ENCODE data around the gene MRPL20.

MRPL20 gene

DNA sequence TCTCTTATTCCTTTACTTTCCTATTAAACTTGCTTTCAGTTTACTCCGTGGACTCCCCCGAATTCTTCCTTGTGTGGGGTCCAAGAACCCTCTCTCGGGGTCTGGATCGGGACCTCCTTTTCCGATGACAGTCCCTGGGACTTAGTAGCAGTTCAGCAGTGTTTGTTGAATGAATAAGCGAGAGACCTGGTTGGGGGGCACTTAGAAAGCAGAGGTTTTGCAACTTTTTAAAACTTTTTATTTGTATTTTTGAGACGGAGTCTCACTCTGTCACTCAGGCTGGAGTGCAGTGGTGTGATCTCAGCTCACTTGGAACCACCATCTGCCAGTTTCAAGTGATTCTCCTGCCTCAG is 16.1 kb upstream of the MRPL20 start:
- ATAC-seq: no peak
- TF ChIP-seq CSDC2 (CRISPR knock-in tag; IDR thresholded peaks at IDR 0.05) (no peak), ZNF8 (CRISPR knock-in tag; IDR thresholded peaks at IDR 0.05) (no peak), ZC3H10 (CRISPR knock-in tag; IDR thresholded peaks at IDR 0.05) (no peak), ISL1 (CRISPR knock-in tag; IDR thresholded peaks at IDR 0.05) (no peak), BACH2 (CRISPR knock-in tag; IDR thresholded peaks at IDR 0.05; ENCODE audit: borderline replicate concordance) (no peak), TOX (CRISPR knock-in tag; IDR thresholded peaks at IDR 0.05; ENCODE audit: borderline replicate concordance) (no peak)
- TF ChIP-seq, protein P1, sequence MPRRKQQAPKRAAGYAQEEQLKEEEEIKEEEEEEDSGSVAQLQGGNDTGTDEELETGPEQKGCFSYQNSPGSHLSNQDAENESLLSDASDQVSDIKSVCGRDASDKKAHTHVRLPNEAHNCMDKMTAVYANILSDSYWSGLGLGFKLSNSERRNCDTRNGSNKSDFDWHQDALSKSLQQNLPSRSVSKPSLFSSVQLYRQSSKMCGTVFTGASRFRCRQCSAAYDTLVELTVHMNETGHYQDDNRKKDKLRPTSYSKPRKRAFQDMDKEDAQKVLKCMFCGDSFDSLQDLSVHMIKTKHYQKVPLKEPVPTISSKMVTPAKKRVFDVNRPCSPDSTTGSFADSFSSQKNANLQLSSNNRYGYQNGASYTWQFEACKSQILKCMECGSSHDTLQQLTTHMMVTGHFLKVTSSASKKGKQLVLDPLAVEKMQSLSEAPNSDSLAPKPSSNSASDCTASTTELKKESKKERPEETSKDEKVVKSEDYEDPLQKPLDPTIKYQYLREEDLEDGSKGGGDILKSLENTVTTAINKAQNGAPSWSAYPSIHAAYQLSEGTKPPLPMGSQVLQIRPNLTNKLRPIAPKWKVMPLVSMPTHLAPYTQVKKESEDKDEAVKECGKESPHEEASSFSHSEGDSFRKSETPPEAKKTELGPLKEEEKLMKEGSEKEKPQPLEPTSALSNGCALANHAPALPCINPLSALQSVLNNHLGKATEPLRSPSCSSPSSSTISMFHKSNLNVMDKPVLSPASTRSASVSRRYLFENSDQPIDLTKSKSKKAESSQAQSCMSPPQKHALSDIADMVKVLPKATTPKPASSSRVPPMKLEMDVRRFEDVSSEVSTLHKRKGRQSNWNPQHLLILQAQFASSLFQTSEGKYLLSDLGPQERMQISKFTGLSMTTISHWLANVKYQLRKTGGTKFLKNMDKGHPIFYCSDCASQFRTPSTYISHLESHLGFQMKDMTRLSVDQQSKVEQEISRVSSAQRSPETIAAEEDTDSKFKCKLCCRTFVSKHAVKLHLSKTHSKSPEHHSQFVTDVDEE (CRISPR knock-in tag; IDR thresholded peaks at IDR 0.05): no peak
- TF ChIP-seq, protein P2, sequence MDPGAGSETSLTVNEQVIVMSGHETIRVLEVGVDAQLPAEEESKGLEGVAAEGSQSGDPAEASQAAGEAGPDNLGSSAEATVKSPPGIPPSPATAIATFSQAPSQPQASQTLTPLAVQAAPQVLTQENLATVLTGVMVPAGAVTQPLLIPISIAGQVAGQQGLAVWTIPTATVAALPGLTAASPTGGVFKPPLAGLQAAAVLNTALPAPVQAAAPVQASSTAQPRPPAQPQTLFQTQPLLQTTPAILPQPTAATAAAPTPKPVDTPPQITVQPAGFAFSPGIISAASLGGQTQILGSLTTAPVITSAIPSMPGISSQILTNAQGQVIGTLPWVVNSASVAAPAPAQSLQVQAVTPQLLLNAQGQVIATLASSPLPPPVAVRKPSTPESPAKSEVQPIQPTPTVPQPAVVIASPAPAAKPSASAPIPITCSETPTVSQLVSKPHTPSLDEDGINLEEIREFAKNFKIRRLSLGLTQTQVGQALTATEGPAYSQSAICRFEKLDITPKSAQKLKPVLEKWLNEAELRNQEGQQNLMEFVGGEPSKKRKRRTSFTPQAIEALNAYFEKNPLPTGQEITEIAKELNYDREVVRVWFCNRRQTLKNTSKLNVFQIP (CRISPR knock-in tag; IDR thresholded peaks at IDR 0.05; ENCODE audit: borderline replicate concordance, low read depth): no peak

DNA sequence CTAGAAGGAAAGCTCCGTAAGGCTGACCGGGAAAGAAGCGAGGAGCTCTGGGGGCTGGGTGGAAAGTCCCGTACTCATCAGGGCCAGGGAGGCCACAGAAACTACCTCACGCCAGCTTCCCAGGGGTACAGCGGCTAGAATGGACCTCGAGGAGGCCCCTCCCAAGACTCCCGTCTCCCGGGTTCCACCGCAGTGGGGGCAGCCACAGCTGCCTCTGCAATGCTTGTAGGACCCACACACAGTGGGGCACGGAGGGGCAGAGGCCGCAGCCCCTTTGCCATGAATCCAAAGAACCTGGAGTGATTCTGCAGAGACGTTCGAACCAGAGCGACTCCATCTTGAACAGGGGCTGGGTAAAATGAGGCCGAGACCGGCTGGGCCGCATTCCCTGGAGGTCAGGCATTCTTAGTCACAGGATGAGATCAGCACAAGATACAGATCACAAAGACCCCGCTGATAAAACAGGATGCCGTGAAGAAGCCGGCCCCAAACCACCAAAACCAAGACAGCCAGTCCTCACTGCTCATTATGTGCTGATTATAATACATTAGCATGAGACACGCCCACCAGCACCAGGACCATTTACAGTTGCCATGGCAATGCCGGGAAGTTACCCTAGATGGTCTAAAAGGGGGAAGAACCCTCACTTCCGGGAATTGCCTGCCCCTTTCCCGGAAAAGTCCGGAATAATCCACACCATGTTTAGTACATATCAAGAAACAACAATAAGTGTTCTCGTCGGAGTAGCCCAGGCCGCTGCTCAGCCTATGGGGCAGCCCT is 15.6 kb upstream of the MRPL20 start:
- ATAC-seq: peak; percentile 10; the same call in 1 of the 3 replicates

DNA sequence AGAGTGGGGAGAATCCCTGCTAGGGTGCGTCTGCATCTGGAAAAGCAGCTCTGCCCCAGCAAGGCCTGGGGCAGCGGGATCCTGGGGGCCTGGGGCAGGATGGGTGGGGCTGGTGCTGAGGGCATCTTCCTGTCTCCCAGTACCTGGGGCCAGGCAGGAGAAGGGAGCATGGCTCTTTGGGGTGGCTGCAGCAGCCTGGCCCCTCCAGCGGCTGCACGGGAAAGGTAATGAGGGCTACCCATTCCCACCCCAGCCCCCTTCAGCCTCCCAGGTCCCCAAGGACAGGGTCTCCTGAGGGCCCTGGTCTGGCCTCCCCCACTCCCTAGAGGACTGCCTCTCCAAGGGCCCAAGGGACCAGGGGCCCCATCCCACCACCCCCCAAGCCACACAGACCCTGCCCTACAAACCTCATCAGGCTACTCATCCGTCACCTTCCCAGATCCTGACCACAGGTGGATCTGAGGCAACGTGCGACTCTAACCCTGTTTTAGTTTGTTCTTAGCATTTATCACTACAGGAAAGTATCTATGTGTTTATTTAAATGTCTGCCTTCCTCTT is 14.9 kb upstream of the MRPL20 start:
- ATAC-seq: no peak
- no peak for TF ChIP-seq RARB (CRISPR knock-in tag; IDR thresholded peaks at IDR 0.05)
- TF ChIP-seq, protein P2 (CRISPR knock-in tag; IDR thresholded peaks at IDR 0.05; ENCODE audit: borderline replicate concordance, low read depth): no peak
- no peak for TF ChIP-seq ZNF8 (CRISPR knock-in tag; IDR thresholded peaks at IDR 0.05)
- TF ChIP-seq, protein P3, sequence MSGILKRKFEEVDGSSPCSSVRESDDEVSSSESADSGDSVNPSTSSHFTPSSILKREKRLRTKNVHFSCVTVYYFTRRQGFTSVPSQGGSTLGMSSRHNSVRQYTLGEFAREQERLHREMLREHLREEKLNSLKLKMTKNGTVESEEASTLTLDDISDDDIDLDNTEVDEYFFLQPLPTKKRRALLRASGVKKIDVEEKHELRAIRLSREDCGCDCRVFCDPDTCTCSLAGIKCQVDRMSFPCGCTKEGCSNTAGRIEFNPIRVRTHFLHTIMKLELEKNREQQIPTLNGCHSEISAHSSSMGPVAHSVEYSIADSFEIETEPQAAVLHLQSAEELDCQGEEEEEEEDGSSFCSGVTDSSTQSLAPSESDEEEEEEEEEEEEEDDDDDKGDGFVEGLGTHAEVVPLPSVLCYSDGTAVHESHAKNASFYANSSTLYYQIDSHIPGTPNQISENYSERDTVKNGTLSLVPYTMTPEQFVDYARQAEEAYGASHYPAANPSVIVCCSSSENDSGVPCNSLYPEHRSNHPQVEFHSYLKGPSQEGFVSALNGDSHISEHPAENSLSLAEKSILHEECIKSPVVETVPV (CRISPR knock-in tag; IDR thresholded peaks at IDR 0.05): no peak
- no peak for TF ChIP-seq ZNF70 (CRISPR knock-in tag; IDR thresholded peaks at IDR 0.05)
- TF ChIP-seq SNAI2 (CRISPR knock-in tag; IDR thresholded peaks at IDR 0.05): no peak
- no peak for TF ChIP-seq ISL1 (CRISPR knock-in tag; IDR thresholded peaks at IDR 0.05)
- no peak for TF ChIP-seq ZNF565 (CRISPR knock-in tag; conservative IDR thresholded peaks at IDR 0.05; ENCODE audit: low read depth)
- TF ChIP-seq ZC3H10 (CRISPR knock-in tag; IDR thresholded peaks at IDR 0.05): no peak
- TF ChIP-seq CSDC2 (CRISPR knock-in tag; IDR thresholded peaks at IDR 0.05): no peak

More for the DNA sequence above, 15.6 kb upstream of the MRPL20 start:
- TF ChIP-seq SNAI2 (CRISPR knock-in tag; IDR thresholded peaks at IDR 0.05): peak; percentile 97
- no peak for TF ChIP-seq ARNTL (CRISPR knock-in tag; IDR thresholded peaks at IDR 0.05; ENCODE audit: borderline replicate concordance, low read depth)
- peak; percentile 75; the same call in 1 of the 2 replicates for TF ChIP-seq OSR1 (CRISPR knock-in tag; IDR thresholded peaks at IDR 0.05)
- TF ChIP-seq CSDC2 (CRISPR knock-in tag; IDR thresholded peaks at IDR 0.05): peak; percentile 97
- TF ChIP-seq TCF4 (CRISPR knock-in tag; IDR thresholded peaks at IDR 0.05; ENCODE audit: borderline replicate concordance): no peak
- TF ChIP-seq ISL1 (CRISPR knock-in tag; IDR thresholded peaks at IDR 0.05): peak; percentile 75
- TF ChIP-seq, protein P3 (CRISPR knock-in tag; IDR thresholded peaks at IDR 0.05): 0 out of 2 replicates have a peak, but pooled peaks have one; percentile 26
- no peak for TF ChIP-seq ZNF70 (CRISPR knock-in tag; IDR thresholded peaks at IDR 0.05)
- TF ChIP-seq BACH2 (CRISPR knock-in tag; IDR thresholded peaks at IDR 0.05; ENCODE audit: borderline replicate concordance): no peak
- TF ChIP-seq, protein P4, sequence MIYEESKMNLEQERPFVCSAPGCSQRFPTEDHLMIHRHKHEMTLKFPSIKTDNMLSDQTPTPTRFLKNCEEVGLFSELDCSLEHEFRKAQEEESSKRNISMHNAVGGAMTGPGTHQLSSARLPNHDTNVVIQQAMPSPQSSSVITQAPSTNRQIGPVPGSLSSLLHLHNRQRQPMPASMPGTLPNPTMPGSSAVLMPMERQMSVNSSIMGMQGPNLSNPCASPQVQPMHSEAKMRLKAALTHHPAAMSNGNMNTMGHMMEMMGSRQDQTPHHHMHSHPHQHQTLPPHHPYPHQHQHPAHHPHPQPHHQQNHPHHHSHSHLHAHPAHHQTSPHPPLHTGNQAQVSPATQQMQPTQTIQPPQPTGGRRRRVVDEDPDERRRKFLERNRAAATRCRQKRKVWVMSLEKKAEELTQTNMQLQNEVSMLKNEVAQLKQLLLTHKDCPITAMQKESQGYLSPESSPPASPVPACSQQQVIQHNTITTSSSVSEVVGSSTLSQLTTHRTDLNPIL (CRISPR knock-in tag; IDR thresholded peaks at IDR 0.05; ENCODE audit: low read depth): no peak
- TF ChIP-seq ZNF565 (CRISPR knock-in tag; conservative IDR thresholded peaks at IDR 0.05; ENCODE audit: low read depth): peak; percentile 58; the same call in 1 of the 2 replicates
- TF ChIP-seq TOX (CRISPR knock-in tag; IDR thresholded peaks at IDR 0.05; ENCODE audit: borderline replicate concordance): no peak
- TF ChIP-seq ZNF8 (CRISPR knock-in tag; IDR thresholded peaks at IDR 0.05): peak; percentile 51; the same call in 1 of the 2 replicates
- peak; percentile 58; the same call in 1 of the 2 replicates for TF ChIP-seq ESRRG (CRISPR knock-in tag; IDR thresholded peaks at IDR 0.05)
- TF ChIP-seq, protein P2 (CRISPR knock-in tag; IDR thresholded peaks at IDR 0.05; ENCODE audit: borderline replicate concordance, low read depth): no peak
- TF ChIP-seq ZFP3 (CRISPR knock-in tag; IDR thresholded peaks at IDR 0.05): peak; percentile 87
- peak; percentile 51; the same call in 1 of the 2 replicates for TF ChIP-seq ZC3H10 (CRISPR knock-in tag; IDR thresholded peaks at IDR 0.05)
- TF ChIP-seq RARB (CRISPR knock-in tag; IDR thresholded peaks at IDR 0.05): no peak

All from SK-N-SH treated with all-trans-retinoic acid at 6 μM for 48 hours (cell line).